Upper lobe of left lung (tissue), 4 donors: Measurements from ENCODE around the gene TMEM132D.

Experiments
- POLR2AphosphoS5 ChIP-seq, 2 donors: sonication (generic); formaldehyde crosslinking; IDR thresholded peaks; one replicate each; pipeline ENCODE4 v1.5.1; 2017; ENCODE audit warnings: antibody characterized with exemption in 2 of 2
- TF ChIP-seq, protein P1 (sequence below), 6 experiments: fragments of 450-650 bp in 4 of 6; fragments of 200-600 bp in 2 of 6; sonication (generic) in 2 of 6; IDR thresholded peaks; one replicate each; pipeline ENCODE4 v1.5.1; 2016 to 2019; ENCODE audit warnings: antibody characterized with exemption in 6 of 6

GRCh38 chr12:129162805-129163204 lies 741.0 kb downstream of the TMEM132D start:
- TF ChIP-seq, protein P1, sequence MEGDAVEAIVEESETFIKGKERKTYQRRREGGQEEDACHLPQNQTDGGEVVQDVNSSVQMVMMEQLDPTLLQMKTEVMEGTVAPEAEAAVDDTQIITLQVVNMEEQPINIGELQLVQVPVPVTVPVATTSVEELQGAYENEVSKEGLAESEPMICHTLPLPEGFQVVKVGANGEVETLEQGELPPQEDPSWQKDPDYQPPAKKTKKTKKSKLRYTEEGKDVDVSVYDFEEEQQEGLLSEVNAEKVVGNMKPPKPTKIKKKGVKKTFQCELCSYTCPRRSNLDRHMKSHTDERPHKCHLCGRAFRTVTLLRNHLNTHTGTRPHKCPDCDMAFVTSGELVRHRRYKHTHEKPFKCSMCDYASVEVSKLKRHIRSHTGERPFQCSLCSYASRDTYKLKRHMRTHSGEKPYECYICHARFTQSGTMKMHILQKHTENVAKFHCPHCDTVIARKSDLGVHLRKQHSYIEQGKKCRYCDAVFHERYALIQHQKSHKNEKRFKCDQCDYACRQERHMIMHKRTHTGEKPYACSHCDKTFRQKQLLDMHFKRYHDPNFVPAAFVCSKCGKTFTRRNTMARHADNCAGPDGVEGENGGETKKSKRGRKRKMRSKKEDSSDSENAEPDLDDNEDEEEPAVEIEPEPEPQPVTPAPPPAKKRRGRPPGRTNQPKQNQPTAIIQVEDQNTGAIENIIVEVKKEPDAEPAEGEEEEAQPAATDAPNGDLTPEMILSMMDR (IDR thresholded peaks at IDR 0.05) = no peak
- no peak for TF ChIP-seq POLR2AphosphoS5 (IDR thresholded peaks at IDR 0.05)
